H1 (cell line): Measurements from ENCODE around the gene SYK. TPM values are rescaled to one million over a fixed set of nuclear protein-coding genes. Genes with fewer than 3 reads are reported as not detected.

ENCODE experiments used
- CTCF ChIA-PET: fragments of 300-600 bp; sonication (Branson Sonifier 250); formaldehyde crosslinking; loops from one replicate; lab custom pipeline; 2021; ENCODE audit not compliant: partially characterized antibody; lab: Charles Lee
- POLR2A ChIA-PET: fragments of 300-600 bp; sonication (Branson Sonifier 250); formaldehyde crosslinking; loops from one replicate; lab custom pipeline; 2021; ENCODE audit warnings: inconsistent platforms; ENCODE audit not compliant: partially characterized antibody; lab: Charles Lee
- DNase-seq, 2 experiments: peaks; one replicate each; pipeline versions ENCODE4 v3.0.0 to v3.0.0-alpha.2; 2010 to 2022; ENCODE audit warnings: low spot score in 2 of 2, low read depth in 1 of 2, mixed read lengths in 1 of 2
- FAIRE-seq: peaks from 2 replicates; lab custom pipeline; 2011; peaks lifted over from hg19 to GRCh38; lab: Jason Lieb, UNC
- H2AFZ ChIP-seq: 2 replicates; pipeline ENCODE4 v1.8.1; 2012; ENCODE audit warnings: low read length, inconsistent platforms
- H2AK5ac ChIP-seq: 2 replicates; pipeline ENCODE4 v1.6.1; 2013; ENCODE audit warnings: low read depth, low read length
- H2BK120ac ChIP-seq: replicated peaks from 2 replicates; pipeline ENCODE3; 2013; ENCODE audit warnings: low read depth, low read length, inconsistent platforms
- H2BK12ac ChIP-seq: 2 replicates; pipeline ENCODE4 v1.6.1; 2013; ENCODE audit warnings: low read depth, low read length
- H2BK15ac ChIP-seq: 2 replicates; pipeline ENCODE4 v1.6.1; 2013; ENCODE audit warnings: low read length
- H2BK20ac ChIP-seq: 2 replicates; pipeline ENCODE4 v1.6.1; 2013; ENCODE audit warnings: low read length
- H2BK5ac ChIP-seq: 2 replicates; pipeline ENCODE4 v1.6.1; 2013; ENCODE audit warnings: low read depth, low read length
- H3K14ac ChIP-seq: 2 replicates; pipeline ENCODE4 v1.6.1; 2013; ENCODE audit warnings: inconsistent platforms; ENCODE audit not compliant: insufficient read length
- H3K18ac ChIP-seq: 2 replicates; pipeline ENCODE4 v1.6.1; 2013; ENCODE audit warnings: low read length; ENCODE audit errors: extremely low read depth
- H3K23ac ChIP-seq: 2 replicates; pipeline ENCODE4 v1.6.1; 2013; ENCODE audit warnings: inconsistent platforms; ENCODE audit not compliant: insufficient read length
- H3K23me2 ChIP-seq: 2 replicates; pipeline ENCODE4 v1.6.1; 2013; ENCODE audit warnings: low read depth, low read length
- H3K27ac ChIP-seq: 2 replicates; pipeline ENCODE4 v1.6.1; 2011; ENCODE audit warnings: low read depth, low read length, inconsistent platforms
- H3K27me3 ChIP-seq, 4 experiments: replicated peaks in 1 of 4; 1 replicate in 1 of 4; 2 replicates in 3 of 4; pipeline versions ENCODE4 v1.6.1 to v1.8.1; 2011 to 2013; ENCODE audit warnings: low read length in 3 of 4, mild to moderate bottlenecking in 3 of 4, inconsistent platforms in 2 of 4, mixed read lengths in 2 of 4, moderate library complexity in 1 of 4; ENCODE audit not compliant: control insufficient read depth in 3 of 4, insufficient read depth in 3 of 4; ENCODE audit errors: extremely low read depth in 1 of 4
- H3K36me3 ChIP-seq, 4 experiments: 2 replicates each; pipeline versions ENCODE4 v1.6.1 to v1.8.1; 2011 to 2013; ENCODE audit warnings: mild to moderate bottlenecking in 4 of 4, low read length in 3 of 4, moderate library complexity in 2 of 4, control low read depth in 1 of 4, inconsistent platforms in 1 of 4; ENCODE audit not compliant: insufficient read depth in 4 of 4, control insufficient read depth in 2 of 4
- H3K4ac ChIP-seq: replicated peaks from 2 replicates; pipeline ENCODE3; 2013; ENCODE audit warnings: low read length, low read depth, mixed read lengths, inconsistent platforms; ENCODE audit not compliant: insufficient read length
- H3K4me1 ChIP-seq, 4 experiments: replicated peaks in 1 of 4; 1 replicate in 1 of 4; 2 replicates in 3 of 4; pipeline versions ENCODE4 v1.6.1 to v1.8.1; 2011 to 2013; ENCODE audit warnings: low read length in 3 of 4, inconsistent platforms in 2 of 4, mixed read lengths in 1 of 4; ENCODE audit not compliant: insufficient read depth in 4 of 4, control insufficient read depth in 3 of 4
- H3K4me2 ChIP-seq, 2 experiments: 2 replicates each; pipeline versions ENCODE4 v1.6.1 to v1.8.1; 2011 to 2013; ENCODE audit warnings: low read depth in 2 of 2, low read length in 2 of 2, control low read depth in 1 of 2, inconsistent platforms in 1 of 2, mild to moderate bottlenecking in 1 of 2; ENCODE audit not compliant: insufficient read depth in 1 of 2
- H3K4me3 ChIP-seq, 4 experiments: fragments of 200-600, 300-600 bp in 1 of 4; sonication (generic), shearing (Covaris generic), sonication (Bioruptor Twin) in 1 of 4; 2 replicates each; pipeline versions ENCODE4 v1.5.1 to v1.8.1; 2011 to 2016; ENCODE audit warnings: low read length in 4 of 4, low read depth in 3 of 4, control low read depth in 2 of 4, inconsistent platforms in 2 of 4, mild to moderate bottlenecking in 2 of 4, mixed read lengths in 1 of 4, moderate library complexity in 1 of 4; ENCODE audit not compliant: insufficient read depth in 2 of 4; ENCODE audit errors: extremely low read depth in 1 of 4
- H3K56ac ChIP-seq: replicated peaks from 2 replicates; pipeline ENCODE3; 2013; ENCODE audit warnings: low read depth, mild to moderate bottlenecking, mixed read lengths, low read length, inconsistent platforms; ENCODE audit not compliant: insufficient read length
- H3K79me1 ChIP-seq: 2 replicates; pipeline ENCODE4 v1.6.1; 2013; ENCODE audit warnings: low read depth, low read length, control low read depth
- H3K79me2 ChIP-seq, 2 experiments: 2 replicates each; pipeline versions ENCODE4 v1.6.1 to v1.8.1; 2012 to 2013; ENCODE audit warnings: low read length in 2 of 2, mild to moderate bottlenecking in 2 of 2, inconsistent platforms in 1 of 2; ENCODE audit not compliant: insufficient read depth in 2 of 2, control insufficient read depth in 1 of 2
- H3K9ac ChIP-seq, 4 experiments: replicated peaks in 1 of 4; 1 replicate in 1 of 4; 2 replicates in 3 of 4; pipeline versions ENCODE4 v1.6.1 to v1.8.1; 2011 to 2013; ENCODE audit warnings: low read depth in 3 of 4, low read length in 3 of 4, control low read depth in 2 of 4, mild to moderate bottlenecking in 2 of 4, moderate library complexity in 2 of 4, inconsistent platforms in 1 of 4; ENCODE audit errors: extremely low read depth in 1 of 4
- H3K9me3 ChIP-seq, 2 experiments: 2 replicates each; pipeline versions ENCODE4 v1.6.1 to v1.8.1; 2012 to 2013; ENCODE audit warnings: mild to moderate bottlenecking in 2 of 2, moderate library complexity in 2 of 2, control low read depth in 1 of 2, inconsistent platforms in 1 of 2, low read depth in 1 of 2, low read length in 1 of 2, mixed read lengths in 1 of 2; ENCODE audit not compliant: insufficient read depth in 2 of 2
- H4K20me1 ChIP-seq, 2 experiments: replicated peaks in 1 of 2; 2 replicates each; pipeline versions ENCODE3 to v1.8.1; 2011 to 2013; ENCODE audit warnings: inconsistent platforms in 2 of 2, low read length in 2 of 2, mild to moderate bottlenecking in 1 of 2; ENCODE audit not compliant: insufficient read depth in 2 of 2, control insufficient read depth in 1 of 2
- H4K5ac ChIP-seq: 2 replicates; pipeline ENCODE4 v1.6.1; 2013; ENCODE audit warnings: low read length, low read depth, mixed read lengths, inconsistent platforms; ENCODE audit not compliant: insufficient read length
- H4K8ac ChIP-seq: 2 replicates; pipeline ENCODE4 v1.8.0; 2013; ENCODE audit warnings: mild to moderate bottlenecking, moderate library complexity, low read length, inconsistent platforms; ENCODE audit not compliant: insufficient read depth; ENCODE audit errors: extremely low read depth
- H4K91ac ChIP-seq: replicated peaks from 2 replicates; pipeline ENCODE3; 2013; ENCODE audit warnings: low read length, mixed read lengths, inconsistent platforms; ENCODE audit not compliant: insufficient read length
- ATF2 ChIP-seq: IDR thresholded peaks from 2 replicates; pipeline ENCODE4 v1.6.1; 2012; ENCODE audit warnings: low read length, inconsistent platforms
- CHD1 ChIP-seq: IDR thresholded peaks from 2 replicates; pipeline ENCODE4 v1.6.1; 2012; ENCODE audit warnings: low read depth, low read length, improper control_type of control experiment
- CHD2 ChIP-seq: IDR thresholded peaks from 2 replicates; pipeline ENCODE4 v1.6.1; 2012; ENCODE audit warnings: low read length, improper control_type of control experiment
- GTF2F1 ChIP-seq: IDR thresholded peaks from 2 replicates; pipeline ENCODE4 v1.6.1; 2012; ENCODE audit warnings: low read depth, low read length, improper control_type of control experiment, borderline replicate concordance
- KDM1A ChIP-seq: fragments of 200-600, 300-600 bp; sonication (generic); IDR thresholded peaks from 2 replicates; pipeline ENCODE4 v1.7.1; 2016; ENCODE audit warnings: mild to moderate bottlenecking, low read length, borderline replicate concordance
- MAFK ChIP-seq: IDR thresholded peaks from 2 replicates; pipeline ENCODE4 v1.6.1; 2012; ENCODE audit warnings: low read depth, mild to moderate bottlenecking, improper control_type of control experiment, low read length
- NANOG ChIP-seq: IDR thresholded peaks from 2 replicates; pipeline ENCODE4 v1.6.1; 2011; ENCODE audit warnings: low read length, low read depth, mild to moderate bottlenecking, inconsistent platforms; ENCODE audit not compliant: insufficient read depth, poor library complexity, severe bottlenecking
- PHF8 ChIP-seq: fragments of 200-600 bp; sonication (generic); conservative IDR thresholded peaks from 2 replicates; pipeline ENCODE4 v1.7.1; 2012; ENCODE audit warnings: low read depth, mild to moderate bottlenecking, inconsistent platforms, low read length, moderate library complexity
- POU5F1 ChIP-seq: IDR thresholded peaks from 2 replicates; pipeline ENCODE4 v1.6.1; 2011; ENCODE audit warnings: low read depth, mild to moderate bottlenecking, low read length, moderate library complexity
- RXRA ChIP-seq: IDR thresholded peaks from 2 replicates; pipeline ENCODE4 v1.6.1; 2011; ENCODE audit warnings: low read depth, mild to moderate bottlenecking, low read length, moderate library complexity; ENCODE audit not compliant: insufficient read depth
- SP2 ChIP-seq: IDR thresholded peaks from 2 replicates; pipeline ENCODE4 v1.6.1; 2012; ENCODE audit warnings: mild to moderate bottlenecking, low read length, inconsistent platforms
- WGBS, 2 experiments: shearing (Covaris generic) in 1 of 2; methylation state at CpG; one replicate each; pipeline versions ENCODE4 v1.1.6 to v1.1.7; 2013 to 2015; ENCODE audit warnings: low lambda C conversion rate in 2 of 2, mixed read lengths in 2 of 2, inconsistent platforms in 1 of 2, low coverage in 1 of 2, missing lambda C conversion rate in 1 of 2; ENCODE audit not compliant: insufficient replicate concordance in 2 of 2, insufficient coverage in 1 of 2, insufficient read length in 1 of 2; ENCODE audit errors: extremely low coverage in 1 of 2, missing lambda C conversion rate in 1 of 2; 5-methylcytosine and 5-hydroxymethylcytosine counted together
- polyA plus RNA-seq, 7 experiments: library from polyadenylated mRNA; depleted of rRNA in 3 of 7; stranded (reverse) in 5 of 7; unstranded in 2 of 7; fragments of >200 nt in 5 of 7; fragments of 200-250 nt in 2 of 7; gene quantifications; 1 replicate in 5 of 7; 2 replicates in 1 of 7; 4 replicates in 1 of 7; pipeline versions ENCODE4 v1.2.1 to v1.2.3, GENCODE V29; 2011 to 2013; ENCODE audit warnings: missing spikeins in 2 of 7, mixed read lengths in 2 of 7
- total RNA-seq: library from RNA; stranded (reverse); fragmentation: NEBNext Ultra II Directional; extraction: Animal tissue kit (Norgen Biotek cat#: 25700); gene quantifications from 2 replicates; pipeline ENCODE4 v1.2.1, GENCODE V29; 2021

SYK gene
- total and polyA plus RNA-seq, 2 of the 8 experiments (the other 6 are each of a cell fraction or from before 2014, with no cell fraction given), result 1.5 to 4.4 TPM

- Histone ChIP-seq H3K4me3 (no peak overlapping the region), H4K91ac (no peak overlapping the region), H2AK5ac (no peak overlapping the region), H3K4me2 (no peak overlapping the region), H4K20me1 (no peaks in the 10 kb centered on the region), H2BK15ac (no peak overlapping the region), H4K5ac (no peak overlapping the region), H3K14ac (no peak overlapping the region), H2AFZ (no peak overlapping the region), H3K79me1 (no peaks in the 10 kb centered on the region), H3K36me3 (no peaks in the 10 kb centered on the region), H3K27ac (no peak overlapping the region), H2BK20ac (no peak overlapping the region)
- no peak for DNase-seq
- 97% methylated on average over 3 of the region's 3 CpGs; no CpG with 5 or more reads in 1 of the 2 experiments for WGBS, 2 experiments
- POLR2A ChIA-PET, result no interaction called here
- TF ChIP-seq ATF2 (no peak), RXRA (no peak), CHD1 (no peak), POU5F1 (no peak), SP2 (no peak), MAFK (no peak), PHF8 (no peak), CHD2 (no peak), KDM1A (no peak), GTF2F1 (no peak), NANOG (no peak)
- TF ChIP-seq, all 59 proteins: peak for 0
- FAIRE-seq, result no peak
- CTCF ChIA-PET, result interaction anchor here (1.0 kb wide), 1 partner anchor 43 kb away, joined by 3 read pairs; no protein-coding TSS in a partner anchor
- H3K4me1 ChIP-seq, result no peaks in the 10 kb centered on the region; a peak in 1 of 7 replicates
- H2BK5ac ChIP-seq, result no peak overlapping the region
- no peaks in the 10 kb centered on the region for H3K23me2 ChIP-seq
- H3K9ac ChIP-seq, result no peak overlapping the region
- H2BK120ac ChIP-seq, result no peak overlapping the region
- H3K23ac ChIP-seq, result no peak overlapping the region
- no peaks in the 10 kb centered on the region for H3K79me2 ChIP-seq
- H3K56ac ChIP-seq, result no peak overlapping the region
- no peaks in the 10 kb centered on the region; a peak in 1 of 7 replicates for H3K27me3 ChIP-seq
- H3K9me3 ChIP-seq, result no peaks in the 10 kb centered on the region
- no peak overlapping the region for H3K18ac ChIP-seq
- no peak overlapping the region for H4K8ac ChIP-seq
- no peak overlapping the region for H2BK12ac ChIP-seq
- no peak overlapping the region for H3K4ac ChIP-seq
Observed at GRCh38 chr9:90795084-90795483, 6.5 kb upstream of the SYK start.
